GM12878 (cell line): ENCODE results near the gene EIF3A.

Source experiments
- JUND ChIP-seq: IDR thresholded peaks from 2 replicates; pipeline ENCODE4 v1.6.1; 2012; ENCODE audit warnings: low read depth, mild to moderate bottlenecking, low read length, improper control_type of control experiment, moderate library complexity
- YBX1 ChIP-seq: fragments of 450-650 bp; IDR thresholded peaks from 2 replicates; pipeline ENCODE4 v1.6.1; 2016; ENCODE audit warnings: antibody characterized with exemption
- TF ChIP-seq, protein P1 (sequence below): fragments of 450-650 bp; IDR thresholded peaks from 2 replicates; pipeline ENCODE4 v1.6.1; 2017; ENCODE audit warnings: mild to moderate bottlenecking, low read depth, inconsistent platforms; ENCODE audit not compliant: poor library complexity, severe bottlenecking

DNA sequence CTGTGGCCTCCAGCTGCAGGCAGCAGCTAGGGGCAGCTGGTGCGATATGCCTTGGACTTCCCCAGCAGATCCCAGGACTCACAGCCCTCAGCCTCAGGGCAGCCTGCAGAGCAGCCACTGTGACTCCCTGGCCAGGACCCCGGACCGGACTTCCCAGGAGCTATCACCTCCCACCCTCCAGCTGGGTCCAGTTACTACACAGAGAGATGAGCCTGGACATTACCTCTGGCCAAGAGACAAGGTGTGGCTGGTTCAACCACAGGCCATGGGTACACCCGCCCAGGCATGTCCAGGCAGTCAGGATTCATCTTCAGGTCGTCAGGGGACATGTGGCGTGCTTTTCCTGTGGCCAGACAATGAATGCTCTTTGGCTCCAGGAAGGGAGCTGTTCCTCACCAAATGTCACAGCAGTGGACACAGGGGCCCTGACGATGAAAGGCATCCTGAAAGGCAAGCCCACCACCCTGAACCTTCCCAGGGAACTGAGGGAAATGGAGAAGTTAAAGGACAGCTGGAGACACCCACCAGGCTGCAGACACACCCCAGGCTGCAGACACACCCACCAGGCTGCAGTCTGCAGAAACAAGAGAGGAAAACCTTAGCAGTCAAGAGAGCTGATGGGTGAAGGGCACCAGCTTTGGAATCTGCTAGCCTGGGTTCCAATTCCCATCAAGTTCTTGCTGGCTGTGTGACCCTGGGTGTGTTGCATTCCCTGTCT is 76.9 kb downstream of the EIF3A start:
- TF ChIP-seq, protein P1, sequence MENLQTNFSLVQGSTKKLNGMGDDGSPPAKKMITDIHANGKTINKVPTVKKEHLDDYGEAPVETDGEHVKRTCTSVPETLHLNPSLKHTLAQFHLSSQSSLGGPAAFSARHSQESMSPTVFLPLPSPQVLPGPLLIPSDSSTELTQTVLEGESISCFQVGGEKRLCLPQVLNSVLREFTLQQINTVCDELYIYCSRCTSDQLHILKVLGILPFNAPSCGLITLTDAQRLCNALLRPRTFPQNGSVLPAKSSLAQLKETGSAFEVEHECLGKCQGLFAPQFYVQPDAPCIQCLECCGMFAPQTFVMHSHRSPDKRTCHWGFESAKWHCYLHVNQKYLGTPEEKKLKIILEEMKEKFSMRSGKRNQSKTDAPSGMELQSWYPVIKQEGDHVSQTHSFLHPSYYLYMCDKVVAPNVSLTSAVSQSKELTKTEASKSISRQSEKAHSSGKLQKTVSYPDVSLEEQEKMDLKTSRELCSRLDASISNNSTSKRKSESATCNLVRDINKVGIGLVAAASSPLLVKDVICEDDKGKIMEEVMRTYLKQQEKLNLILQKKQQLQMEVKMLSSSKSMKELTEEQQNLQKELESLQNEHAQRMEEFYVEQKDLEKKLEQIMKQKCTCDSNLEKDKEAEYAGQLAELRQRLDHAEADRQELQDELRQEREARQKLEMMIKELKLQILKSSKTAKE: no peak
- TF ChIP-seq JUND: no peak
- no peak for TF ChIP-seq YBX1
